SK-N-SH treated with all-trans-retinoic acid at 6 μM for 48 hours (cell line): ENCODE measurements around the gene CHRM2.
A peak's percentile ranks its signal among the peaks of the same experiment; 100 is the strongest.

ENCODE experiments used
- ATAC-seq: fragments of 200-7000 bp; cut with Tn5 transposase; 3 replicates; pipeline ENCODE4 v1.9.1; 2020; ENCODE audit warnings: mild to moderate bottlenecking, moderate library complexity
- ARNTL ChIP-seq: fragments of 450-650 bp; formaldehyde crosslinking; IDR thresholded peaks from 2 replicates; pipeline ENCODE4 v1.5.0; 2020; ENCODE audit warnings: low read depth, mild to moderate bottlenecking, moderate library complexity, borderline replicate concordance
- BACH2 ChIP-seq: fragments of 250-450 bp; sonication (Bioruptor Pico); IDR thresholded peaks from 2 replicates; pipeline ENCODE4 v1.9.0; 2021; ENCODE audit warnings: mild to moderate bottlenecking, borderline replicate concordance
- ESRRG ChIP-seq: fragments of 250-450 bp; sonication (Bioruptor Pico); IDR thresholded peaks from 2 replicates; pipeline ENCODE4 v1.6.1; 2021; ENCODE audit warnings: mild to moderate bottlenecking
- PATZ1 ChIP-seq: fragments of 250-450 bp; sonication (Bioruptor Pico); IDR thresholded peaks from 2 replicates; pipeline ENCODE4 v1.8.0; 2020; ENCODE audit warnings: mild to moderate bottlenecking, moderate library complexity, borderline replicate concordance
- POU6F1 ChIP-seq: fragments of 250-450 bp; sonication (Bioruptor Pico); IDR thresholded peaks from 2 replicates; pipeline ENCODE4 v1.8.0; 2021; ENCODE audit warnings: low read depth, mild to moderate bottlenecking, moderate library complexity, borderline replicate concordance
- PPARA ChIP-seq: fragments of 250-450 bp; sonication (Bioruptor Pico); IDR thresholded peaks from 2 replicates; pipeline ENCODE4 v1.5.0; 2020; ENCODE audit warnings: mild to moderate bottlenecking, borderline replicate concordance
- RARB ChIP-seq: fragments of 250-450 bp; sonication (Bioruptor Pico); IDR thresholded peaks from 2 replicates; pipeline ENCODE4 v1.8.0; 2021; ENCODE audit warnings: mild to moderate bottlenecking, moderate library complexity
- TCF4 ChIP-seq: fragments of 250-450 bp; sonication (Bioruptor Pico); IDR thresholded peaks from 2 replicates; pipeline ENCODE4 v1.8.0; 2021; ENCODE audit warnings: mild to moderate bottlenecking, moderate library complexity, borderline replicate concordance
- TSHZ2 ChIP-seq: fragments of 250-450 bp; sonication (Bioruptor Pico); IDR thresholded peaks from 2 replicates; pipeline ENCODE4 v1.5.0; 2020; ENCODE audit warnings: mild to moderate bottlenecking, moderate library complexity
- ZC3H10 ChIP-seq: fragments of 250-450 bp; sonication (Bioruptor Pico); IDR thresholded peaks from 2 replicates; pipeline ENCODE4 v1.5.1; 2021; ENCODE audit warnings: mild to moderate bottlenecking, moderate library complexity
- ZFP3 ChIP-seq: fragments of 250-450 bp; sonication (Bioruptor Pico); IDR thresholded peaks from 2 replicates; pipeline ENCODE4 v1.5.0; 2020; ENCODE audit warnings: mild to moderate bottlenecking, moderate library complexity
- ZFP30 ChIP-seq: fragments of 450-650 bp; formaldehyde crosslinking; IDR thresholded peaks from 2 replicates; pipeline ENCODE4 v1.5.0; 2022; ENCODE audit warnings: mild to moderate bottlenecking, moderate library complexity
- ZNF70 ChIP-seq: fragments of 450-650 bp; formaldehyde crosslinking; IDR thresholded peaks from 2 replicates; pipeline ENCODE4 v1.5.0; 2020; ENCODE audit warnings: mild to moderate bottlenecking, moderate library complexity
- ZNF8 ChIP-seq: fragments of 450-650 bp; formaldehyde crosslinking; IDR thresholded peaks from 2 replicates; pipeline ENCODE4 v1.5.0; 2020; ENCODE audit warnings: mild to moderate bottlenecking, moderate library complexity
- TF ChIP-seq, protein P1 (sequence below): fragments of 250-450 bp; sonication (Bioruptor Pico); IDR thresholded peaks from 2 replicates; pipeline ENCODE4 v1.5.1; 2020; ENCODE audit warnings: low read depth, mild to moderate bottlenecking, moderate library complexity
- TF ChIP-seq, protein P2 (sequence below): fragments of 250-450 bp; sonication (Bioruptor Pico); IDR thresholded peaks from 2 replicates; pipeline ENCODE4 v1.5.1; 2021; ENCODE audit warnings: mild to moderate bottlenecking, moderate library complexity

The CHRM2 gene

DNA sequence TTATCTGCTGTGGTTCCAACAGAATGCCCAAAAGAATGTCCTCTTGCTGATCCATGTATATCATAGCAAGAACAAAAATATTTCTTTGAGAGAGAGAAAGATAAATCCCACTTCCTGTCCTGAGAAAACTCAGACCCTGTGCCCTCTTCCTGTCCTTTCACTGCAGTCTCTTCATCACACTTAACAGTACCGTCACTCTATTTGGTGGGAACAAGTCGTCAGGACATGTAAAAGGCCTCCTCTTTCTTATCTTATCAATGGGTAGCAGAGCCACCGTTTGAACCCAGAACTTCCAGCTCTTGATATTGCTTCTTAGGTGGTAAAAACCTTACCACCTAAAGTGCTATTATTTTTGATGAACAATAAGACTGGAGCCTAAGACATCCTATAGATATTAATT is 43.9 kb downstream of the CHRM2 start:
- TF ChIP-seq, protein P1, sequence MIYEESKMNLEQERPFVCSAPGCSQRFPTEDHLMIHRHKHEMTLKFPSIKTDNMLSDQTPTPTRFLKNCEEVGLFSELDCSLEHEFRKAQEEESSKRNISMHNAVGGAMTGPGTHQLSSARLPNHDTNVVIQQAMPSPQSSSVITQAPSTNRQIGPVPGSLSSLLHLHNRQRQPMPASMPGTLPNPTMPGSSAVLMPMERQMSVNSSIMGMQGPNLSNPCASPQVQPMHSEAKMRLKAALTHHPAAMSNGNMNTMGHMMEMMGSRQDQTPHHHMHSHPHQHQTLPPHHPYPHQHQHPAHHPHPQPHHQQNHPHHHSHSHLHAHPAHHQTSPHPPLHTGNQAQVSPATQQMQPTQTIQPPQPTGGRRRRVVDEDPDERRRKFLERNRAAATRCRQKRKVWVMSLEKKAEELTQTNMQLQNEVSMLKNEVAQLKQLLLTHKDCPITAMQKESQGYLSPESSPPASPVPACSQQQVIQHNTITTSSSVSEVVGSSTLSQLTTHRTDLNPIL (CRISPR knock-in tag): no peak
- TF ChIP-seq ZFP30 (CRISPR knock-in tag): no peak
- no peak for TF ChIP-seq ZFP3
- no peak for TF ChIP-seq RARB (CRISPR knock-in tag)
- no peak for TF ChIP-seq ARNTL (CRISPR knock-in tag)
- no peak for TF ChIP-seq ZNF8 (CRISPR knock-in tag)
- TF ChIP-seq BACH2 (CRISPR knock-in tag): no peak

GRCh38 chr7:136914016-136914415 is 45.6 kb downstream of the CHRM2 start:
- ATAC-seq: no peak
- TF ChIP-seq, protein P2, sequence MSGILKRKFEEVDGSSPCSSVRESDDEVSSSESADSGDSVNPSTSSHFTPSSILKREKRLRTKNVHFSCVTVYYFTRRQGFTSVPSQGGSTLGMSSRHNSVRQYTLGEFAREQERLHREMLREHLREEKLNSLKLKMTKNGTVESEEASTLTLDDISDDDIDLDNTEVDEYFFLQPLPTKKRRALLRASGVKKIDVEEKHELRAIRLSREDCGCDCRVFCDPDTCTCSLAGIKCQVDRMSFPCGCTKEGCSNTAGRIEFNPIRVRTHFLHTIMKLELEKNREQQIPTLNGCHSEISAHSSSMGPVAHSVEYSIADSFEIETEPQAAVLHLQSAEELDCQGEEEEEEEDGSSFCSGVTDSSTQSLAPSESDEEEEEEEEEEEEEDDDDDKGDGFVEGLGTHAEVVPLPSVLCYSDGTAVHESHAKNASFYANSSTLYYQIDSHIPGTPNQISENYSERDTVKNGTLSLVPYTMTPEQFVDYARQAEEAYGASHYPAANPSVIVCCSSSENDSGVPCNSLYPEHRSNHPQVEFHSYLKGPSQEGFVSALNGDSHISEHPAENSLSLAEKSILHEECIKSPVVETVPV (CRISPR knock-in tag): no peak
- TF ChIP-seq ZNF70 (CRISPR knock-in tag) (no peak), ZFP30 (CRISPR knock-in tag) (no peak), ZC3H10 (no peak), TSHZ2 (CRISPR knock-in tag) (no peak), BACH2 (CRISPR knock-in tag) (no peak), ZNF8 (CRISPR knock-in tag) (no peak), ESRRG (CRISPR knock-in tag) (no peak)

More for the DNA sequence above, 43.9 kb downstream of the CHRM2 start:
- ATAC-seq: no peak

GRCh38 chr7:136919820-136920219 is 51.4 kb downstream of the CHRM2 start:
- TF ChIP-seq ESRRG (CRISPR knock-in tag) (no peak), POU6F1 (CRISPR knock-in tag) (no peak), ARNTL (CRISPR knock-in tag) (no peak), TSHZ2 (CRISPR knock-in tag) (no peak), PATZ1 (CRISPR knock-in tag) (no peak)
- ATAC-seq: no peak

DNA sequence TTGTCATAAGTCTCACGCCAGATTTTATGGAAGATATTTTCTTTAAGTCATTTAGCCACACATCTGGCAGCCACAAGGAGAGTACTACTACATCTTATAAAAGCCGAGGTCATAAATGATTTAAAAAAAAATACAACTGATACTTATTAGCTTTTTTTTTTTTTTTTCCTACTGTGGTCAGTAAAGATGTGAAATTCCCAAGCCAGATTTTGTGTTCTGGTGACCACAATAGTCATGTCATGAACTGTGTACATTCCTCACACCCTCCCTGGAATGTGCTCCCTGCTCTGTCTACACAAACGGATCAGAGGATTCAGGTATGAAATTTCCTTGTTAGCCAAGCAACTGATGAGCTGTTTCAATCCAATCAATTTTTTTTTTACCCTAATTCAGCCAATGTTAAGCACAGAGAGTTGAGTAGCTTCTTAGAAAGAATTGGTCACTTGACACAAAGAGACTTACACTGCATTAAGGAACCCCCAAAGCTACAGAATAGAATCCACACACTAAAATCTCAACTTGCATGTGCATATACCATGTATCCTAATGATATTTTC is 54.7 kb downstream of the CHRM2 start:
- no peak for ATAC-seq

More for the DNA sequence above, 54.7 kb downstream of the CHRM2 start:
- no peak for TF ChIP-seq ZNF70 (CRISPR knock-in tag)
- TF ChIP-seq POU6F1 (CRISPR knock-in tag): no peak
- no peak for TF ChIP-seq ZFP3
- TF ChIP-seq PPARA: no peak
- TF ChIP-seq TCF4 (CRISPR knock-in tag): 0 out of 2 replicates have a peak, but pooled peaks have one; percentile 20
